IMR-90 (cell line): ENCODE measurements around the gene MORC1. TPM values are rescaled to one million over a fixed set of nuclear protein-coding genes. Genes with fewer than 3 reads are reported as not detected.

Experiments
- ATAC-seq: fragments of 200-7000 bp; cut with Tn5 transposase; 2 replicates; pipeline ENCODE4 v1.9.1; 2020; ENCODE audit warnings: low read depth, mild to moderate bottlenecking, moderate library complexity
- BruUV-seq: library from RNA; stranded (reverse); fragments of 400-500 nt; replicated peaks from 2 replicates; lab custom pipeline; 2021; lab: Mats Ljungman, UMichigan
- CTCF ChIA-PET: fragments of 300-600 bp; formaldehyde crosslinking; extraction: SDS; loops from one replicate; lab custom pipeline; 2021; ENCODE audit warnings: antibody characterized with exemption; lab: Yijun Ruan, JAX
- POLR2A ChIA-PET: fragments of 300-600 bp; sonication (Branson Sonifier 250); formaldehyde crosslinking; loops from one replicate; lab custom pipeline; 2022; ENCODE audit warnings: antibody characterized with exemption; ENCODE audit not compliant: unreplicated experiment; lab: Charles Lee
- DNase-seq: peaks from one replicate; pipeline ENCODE4 v3.0.0; 2013
- H2AFZ ChIP-seq: replicated peaks from 2 replicates; pipeline ENCODE3; 2013; ENCODE audit warnings: low read length, mild to moderate bottlenecking; ENCODE audit not compliant: poor library complexity
- H2AK5ac ChIP-seq: 2 replicates; pipeline ENCODE4 v1.6.1; 2013; ENCODE audit warnings: low read depth, low read length, inconsistent platforms
- H2AK9ac ChIP-seq: replicated peaks from 2 replicates; pipeline ENCODE3; 2013; ENCODE audit warnings: mild to moderate bottlenecking, low read depth, low read length, moderate library complexity; ENCODE audit not compliant: poor library complexity
- H2BK120ac ChIP-seq: 2 replicates; pipeline ENCODE4 v1.6.1; 2013; ENCODE audit warnings: low read depth, low read length, inconsistent platforms
- H2BK15ac ChIP-seq: 3 replicates; pipeline ENCODE4 v1.6.1; 2013; ENCODE audit warnings: low read depth, low read length, inconsistent platforms
- H2BK20ac ChIP-seq: 2 replicates; pipeline ENCODE4 v1.6.1; 2013; ENCODE audit warnings: low read depth, mild to moderate bottlenecking, inconsistent platforms, low read length, moderate library complexity
- H2BK5ac ChIP-seq: 2 replicates; pipeline ENCODE4 v1.6.1; 2013; ENCODE audit warnings: mild to moderate bottlenecking, low read depth, low read length, inconsistent platforms; ENCODE audit not compliant: poor library complexity, severe bottlenecking
- H3K14ac ChIP-seq: replicated peaks from 2 replicates; pipeline ENCODE4 v1.6.1; 2013; ENCODE audit warnings: low read depth, low read length, inconsistent platforms
- H3K18ac ChIP-seq: 2 replicates; pipeline ENCODE4 v1.6.1; 2013; ENCODE audit warnings: low read depth, low read length, control low read depth
- H3K23ac ChIP-seq: 2 replicates; pipeline ENCODE4 v1.6.1; 2013; ENCODE audit warnings: low read depth, low read length, inconsistent platforms
- H3K27ac ChIP-seq: 2 replicates; pipeline ENCODE4 v1.5.1; 2013; ENCODE audit warnings: mild to moderate bottlenecking, control low read depth, low read length; ENCODE audit not compliant: insufficient read depth
- H3K27me3 ChIP-seq: 2 replicates; pipeline ENCODE4 v1.6.1; 2013; ENCODE audit warnings: low read length; ENCODE audit not compliant: control insufficient read depth, insufficient read depth
- H3K36me3 ChIP-seq: 2 replicates; pipeline ENCODE4 v1.6.1; 2013; ENCODE audit warnings: low read length, mixed read lengths; ENCODE audit not compliant: control insufficient read depth, insufficient read depth
- H3K4ac ChIP-seq: 2 replicates; pipeline ENCODE4 v1.6.1; 2013; ENCODE audit warnings: low read depth, low read length, inconsistent platforms
- H3K4me1 ChIP-seq: 2 replicates; pipeline ENCODE4 v1.6.1; 2013; ENCODE audit warnings: low read length, mixed read lengths; ENCODE audit not compliant: control insufficient read depth, insufficient read depth
- H3K4me2 ChIP-seq: 2 replicates; pipeline ENCODE4 v1.6.1; 2013; ENCODE audit warnings: low read depth, mild to moderate bottlenecking, control low read depth, low read length, moderate library complexity
- H3K4me3 ChIP-seq: 2 replicates; pipeline ENCODE4 v1.5.1; 2013; ENCODE audit warnings: low read depth, mild to moderate bottlenecking, control low read depth, low read length, moderate library complexity; ENCODE audit not compliant: insufficient read depth
- H3K56ac ChIP-seq: 2 replicates; pipeline ENCODE4 v1.6.1; 2013; ENCODE audit warnings: low read length, inconsistent platforms; ENCODE audit not compliant: insufficient read depth; ENCODE audit errors: extremely low read depth
- H3K79me1 ChIP-seq, 2 experiments: 2 replicates each; pipeline ENCODE4 v1.6.1; 2013; ENCODE audit warnings: low read length in 2 of 2, inconsistent platforms in 1 of 2, low read depth in 1 of 2
- H3K9ac ChIP-seq: 2 replicates; pipeline ENCODE4 v1.6.1; 2013; ENCODE audit warnings: low read depth, low read length, control low read depth
- H3K9me1 ChIP-seq: 2 replicates; pipeline ENCODE4 v1.6.1; 2013; ENCODE audit warnings: low read length, inconsistent platforms; ENCODE audit not compliant: insufficient read depth
- H3K9me3 ChIP-seq: 2 replicates; pipeline ENCODE4 v1.6.1; 2013; ENCODE audit warnings: low read length; ENCODE audit not compliant: control insufficient read depth, insufficient read depth
- H4K20me1 ChIP-seq: 2 replicates; pipeline ENCODE4 v1.6.1; 2013; ENCODE audit warnings: low read length, inconsistent platforms; ENCODE audit not compliant: insufficient read depth
- H4K5ac ChIP-seq: 2 replicates; pipeline ENCODE4 v1.6.1; 2013; ENCODE audit warnings: mild to moderate bottlenecking, low read depth, low read length, control low read depth
- H4K8ac ChIP-seq, 2 experiments: 2 replicates each; pipeline ENCODE4 v1.6.1; 2013; ENCODE audit warnings: low read depth in 2 of 2, low read length in 2 of 2, control low read depth in 1 of 2, inconsistent platforms in 1 of 2
- H4K91ac ChIP-seq: 2 replicates; pipeline ENCODE4 v1.6.1; 2013; ENCODE audit warnings: low read depth, low read length, inconsistent platforms; ENCODE audit not compliant: insufficient read depth
- CTCF ChIP-seq: conservative IDR thresholded peaks from 2 replicates; pipeline ENCODE4 v1.5.1; 2012; ENCODE audit warnings: mild to moderate bottlenecking, low read depth, low read length, improper control_type of control experiment
- FOS ChIP-seq: fragments of 150-350 bp; IDR thresholded peaks from 2 replicates; pipeline ENCODE4 v1.6.1; 2016; ENCODE audit warnings: low read depth, low read length
- MAFK ChIP-seq: IDR thresholded peaks from 2 replicates; pipeline ENCODE4 v1.6.1; 2012; ENCODE audit warnings: low read depth, low read length, improper control_type of control experiment
- RCOR1 ChIP-seq: IDR thresholded peaks from 2 replicates; pipeline ENCODE4 v1.6.1; 2012; ENCODE audit warnings: mild to moderate bottlenecking, low read length, improper control_type of control experiment; ENCODE audit not compliant: insufficient replicate concordance
- RFX5 ChIP-seq: IDR thresholded peaks from 2 replicates; pipeline ENCODE4 v1.8.0; 2012; ENCODE audit warnings: low read depth, mild to moderate bottlenecking, low read length, moderate library complexity
- WGBS, 2 experiments: methylation state at CpG; one replicate each; pipeline versions ENCODE4 v1.1.5 to v1.1.7; 2013; ENCODE audit warnings: missing lambda C conversion rate in 2 of 2; ENCODE audit not compliant: insufficient read length in 1 of 2; ENCODE audit errors: extremely low coverage in 2 of 2; 5-methylcytosine and 5-hydroxymethylcytosine counted together
- dilution Hi-C: fragments of 300-500 bp; cut with HindIII; formaldehyde crosslinking; loops from one replicate; pipeline ENCODE4 v1.14.3; 2018; ENCODE audit warnings: low sequenced_read_pairs; ENCODE audit not compliant: unreplicated experiment
- in situ Hi-C: fragments of 300-500 bp; cut with MboI; formaldehyde crosslinking; loops from 3 replicates; pipeline ENCODE4 v1.14.3; 2019; ENCODE audit warnings: low sequenced_read_pairs, inconsistent platforms, mixed read lengths
- intact Hi-C: fragments of 100-400 bp; cut with micrococcal nuclease; formaldehyde crosslinking; loops from 2 replicates; pipeline ENCODE4 v1.10.0; 2022
- polyA plus RNA-seq, 3 experiments: library from polyadenylated mRNA; depleted of rRNA; stranded (reverse); fragments of >200 nt; gene quantifications; 2 replicates each; pipeline ENCODE4 v1.2.3, GENCODE V29; 2012; ENCODE audit warnings: low replicate concordance in 1 of 3
- total RNA-seq: library from RNA; depleted of rRNA; stranded (reverse); fragments of >200 nt; gene quantifications from 2 replicates; pipeline ENCODE4 v1.2.3, GENCODE V29; 2012

Gene MORC1
- total and polyA plus RNA-seq, 2 of the 4 experiments (the other 2 are of a cell fraction), result not detected

DNA sequence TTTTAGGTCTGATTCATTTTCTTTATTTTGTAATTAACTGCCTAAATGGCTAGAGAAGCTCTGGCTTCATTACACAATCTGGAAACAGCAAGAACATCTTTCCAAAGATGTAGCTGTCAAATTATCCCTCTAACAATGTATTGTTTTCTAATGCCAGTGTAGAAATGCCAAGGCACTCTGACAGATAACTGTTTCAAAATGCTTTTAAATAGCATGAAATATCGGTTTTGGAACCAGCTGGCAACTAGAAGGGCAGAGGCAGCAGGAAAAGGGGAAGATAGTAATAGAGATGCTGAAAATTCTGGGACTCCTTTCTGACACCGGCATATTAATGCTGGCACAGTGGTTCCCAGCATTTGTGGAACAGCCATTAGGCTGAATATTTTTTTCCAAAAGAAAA lies 26.1 kb downstream of the MORC1 start:
- Histone ChIP-seq H4K20me1 (no peaks in the 10 kb centered on the region), H3K9ac (no peak overlapping the region), H2BK120ac (no peak overlapping the region), H3K79me1 (no peaks in the 10 kb centered on the region), H3K14ac (no peak overlapping the region), H4K91ac (no peak overlapping the region), H3K4ac (no peak overlapping the region), H2BK5ac (no peak overlapping the region), H2BK20ac (no peak overlapping the region), H3K4me2 (no peak overlapping the region), H4K8ac (no peak overlapping the region), H3K9me1 (no peaks in the 10 kb centered on the region), H3K56ac (no peak overlapping the region), H3K23ac (no peak overlapping the region), H3K18ac (no peak overlapping the region), H3K9me3 (no peaks in the 10 kb centered on the region), H3K27me3 (no peaks in the 10 kb centered on the region), H2AFZ (no peak overlapping the region), H3K36me3 (no peaks in the 10 kb centered on the region), H2BK15ac (no peak overlapping the region), H2AK9ac (no peak overlapping the region), H4K5ac (no peak overlapping the region), H2AK5ac (no peak overlapping the region), H3K4me3 (no peak overlapping the region), H3K27ac (no peak overlapping the region), H3K4me1 (no peaks in the 10 kb centered on the region)
- intact Hi-C loops (no loop called here), in situ Hi-C loops (no loop called here), dilution Hi-C loops (no loop called here)
- ChIA-PET CTCF (interaction anchor here (0.6 kb wide), 1 partner anchor 12 kb away, joined by 3 read pairs; no protein-coding TSS in a partner anchor), POLR2A (no interaction called here)
- WGBS, 2 experiments, result no CpG with 5 or more reads among the region's 2 CpGs
- no TSS peak for BruUV-seq
- DNase-seq, result no peak
- ATAC-seq, result no peak
- TF ChIP-seq MAFK, result no peak
- TF ChIP-seq CTCF, result no peak
- TF ChIP-seq RCOR1, result no peak
- no peak for TF ChIP-seq RFX5
- no peak for TF ChIP-seq FOS
